H1 (cell line): Measurements from ENCODE around the gene EBF3.

ENCODE experiments used
- BRCA1 ChIP-seq: IDR thresholded peaks from 2 replicates; pipeline ENCODE4 v1.6.1; 2012; ENCODE audit warnings: low read depth, low read length, improper control_type of control experiment
- CEBPB ChIP-seq: IDR thresholded peaks from 2 replicates; pipeline ENCODE4 v1.6.1; 2012; ENCODE audit warnings: low read depth, low read length
- CHD2 ChIP-seq: IDR thresholded peaks from 2 replicates; pipeline ENCODE4 v1.6.1; 2012; ENCODE audit warnings: low read length, improper control_type of control experiment
- CTCF ChIP-seq, 3 experiments: IDR thresholded peaks; 1 replicate in 2 of 3; 2 replicates in 1 of 3; pipeline versions ENCODE4 v1.5.1 to v1.6.1; 2011; ENCODE audit warnings: low read length in 3 of 3, mild to moderate bottlenecking in 3 of 3, inconsistent platforms in 2 of 3, low read depth in 1 of 3, moderate library complexity in 1 of 3; ENCODE audit not compliant: insufficient read depth in 1 of 3; ENCODE audit errors: control extremely low read depth in 1 of 3
- EP300 ChIP-seq, 2 experiments: IDR thresholded peaks; 1 replicate in 1 of 2; 2 replicates in 1 of 2; pipeline ENCODE4 v1.6.1; 2011 to 2012; ENCODE audit warnings: low read depth in 2 of 2, low read length in 2 of 2, mild to moderate bottlenecking in 2 of 2, borderline replicate concordance in 1 of 2, inconsistent platforms in 1 of 2, moderate library complexity in 1 of 2
- JUN ChIP-seq: IDR thresholded peaks from 2 replicates; pipeline ENCODE4 v1.6.1; 2011; ENCODE audit warnings: low read depth, mild to moderate bottlenecking, improper control_type of control experiment, low read length
- JUND ChIP-seq: IDR thresholded peaks from 2 replicates; pipeline ENCODE4 v1.6.1; 2011; ENCODE audit warnings: mild to moderate bottlenecking, improper control_type of control experiment, low read length
- MAX ChIP-seq: IDR thresholded peaks from 2 replicates; pipeline ENCODE4 v1.6.1; 2012; ENCODE audit warnings: inconsistent platforms
- NRF1 ChIP-seq: IDR thresholded peaks from 2 replicates; pipeline ENCODE4 v1.6.1; 2011; ENCODE audit warnings: mild to moderate bottlenecking, low read depth, low read length, improper control_type of control experiment
- POLR2AphosphoS5 ChIP-seq: IDR thresholded peaks from 2 replicates; pipeline ENCODE4 v1.6.1; 2011; ENCODE audit warnings: low read depth, low read length
- SAP30 ChIP-seq: fragments of 300-600 bp; sonication (generic); IDR thresholded peaks from 2 replicates; pipeline ENCODE4 v1.7.1; 2012; ENCODE audit warnings: low read length, moderate library complexity, mild to moderate bottlenecking, inconsistent platforms; ENCODE audit not compliant: insufficient read depth, insufficient replicate concordance
- TAF1 ChIP-seq: IDR thresholded peaks from 2 replicates; pipeline ENCODE4 v1.6.1; 2011; ENCODE audit warnings: mild to moderate bottlenecking, low read depth, low read length
- YY1 ChIP-seq: IDR thresholded peaks from 2 replicates; pipeline ENCODE4 v1.6.1; 2011; ENCODE audit warnings: low read depth, mild to moderate bottlenecking, low read length

- TF ChIP-seq MAX = no peak
- no peak for TF ChIP-seq YY1
- TF ChIP-seq CTCF (IDR thresholded peaks at IDR 0.05; ENCODE audit: control extremely low read depth in 1 of 3, insufficient read depth in 1 of 3, low read depth in 1 of 3, low read length in 3 of 3) = no peak
- TF ChIP-seq SAP30 = no peak
- no peak for TF ChIP-seq JUN
- TF ChIP-seq EP300 (IDR thresholded peaks at IDR 0.05; ENCODE audit: borderline replicate concordance in 1 of 2, low read depth in 2 of 2, low read length in 2 of 2) = no peak
- no peak for TF ChIP-seq BRCA1
- TF ChIP-seq JUND = no peak
- no peak for TF ChIP-seq CEBPB
- no peak for TF ChIP-seq POLR2AphosphoS5
- TF ChIP-seq TAF1 = no peak
- TF ChIP-seq CHD2 = no peak
- TF ChIP-seq NRF1 = no peak
These were observed 59.8 kb downstream of the EBF3 start for GRCh38 chr10:129904323-129904722.
